NCI-H2107 treated with DMSO at 0.1 percent for 48 hours (cell line): ENCODE measurements around the gene F2.
A peak's percentile ranks its signal among the peaks of the same experiment; 100 is the strongest.
"Not testable (repeated sequence)": the region's sequence is repeated elsewhere in the genome, so short reads cannot be mapped to it uniquely, and the experiment has no call there.

ENCODE experiments used
- DNase-seq: peaks from one replicate; lab custom pipeline; 2025; ENCODE audit not compliant: unreplicated experiment; lab: John Stamatoyannopoulos, UW

F2 gene

GRCh38 chr11:46684367-46684766 is 34.6 kb upstream of the F2 start:
- DNase-seq = no peak

GRCh38 chr11:46686886-46687795 is 31.9 kb upstream of the F2 start:
- no peak for DNase-seq

- DNase-seq = no peak
These were observed 28.3 kb upstream of the F2 start for GRCh38 chr11:46690702-46691101.

- DNase-seq = no peak
These were observed 26.6 kb upstream of the F2 start for GRCh38 chr11:46692450-46692849.

GRCh38 chr11:46693597-46694012 is 25.4 kb upstream of the F2 start:
- DNase-seq = no peak

GRCh38 chr11:46694072-46694471 is 24.9 kb upstream of the F2 start:
- DNase-seq = no peak

GRCh38 chr11:46694607-46695006 is 24.4 kb upstream of the F2 start:
- no peak for DNase-seq

- no peak for DNase-seq
These were observed 23.4 kb upstream of the F2 start for GRCh38 chr11:46695345-46696211.

GRCh38 chr11:46696212-46696558 is 22.8 kb upstream of the F2 start:
- DNase-seq = no peak

GRCh38 chr11:46697303-46697702 is 21.7 kb upstream of the F2 start:
- no peak for DNase-seq

GRCh38 chr11:46697723-46698122 is 21.3 kb upstream of the F2 start:
- no peak for DNase-seq

- no peak for DNase-seq
These were observed 20.4 kb upstream of the F2 start for GRCh38 chr11:46698597-46698996.

GRCh38 chr11:46700241-46701077 is 18.6 kb upstream of the F2 start, which contains the start of the genes ARHGAP1 and ZNF408:
ARHGAP1 (minus strand) TSS chr11:46700619; CDS start chr11:46696107, 4,512 bp downstream.
ZNF408 (plus strand) TSS chr11:46701031; CDS start chr11:46701048, 17 bp downstream.
- DNase-seq = peak; percentile 95

GRCh38 chr11:46701078-46701654 is 17.8 kb upstream of the F2 start:
- DNase-seq = no peak

- no peak for DNase-seq
These were observed 13.8 kb upstream of the F2 start for GRCh38 chr11:46705070-46705688.

GRCh38 chr11:46706886-46707285 is 12.1 kb upstream of the F2 start:
- no peak for DNase-seq

GRCh38 chr11:46709351-46709750 is 9.7 kb upstream of the F2 start:
- not testable (repeated sequence) for DNase-seq

GRCh38 chr11:46710821-46711269 is 8.2 kb upstream of the F2 start:
- no peak for DNase-seq

GRCh38 chr11:46711303-46711702 is 7.7 kb upstream of the F2 start:
- DNase-seq = no peak
